Activated naive CD4-positive, alpha-beta T cell (primary cell): Measurements from ENCODE around the gene TAS2R3.
A peak's percentile ranks its signal among the peaks of the same experiment; 100 is the strongest.
"Not testable (repeated sequence)": the region's sequence is repeated elsewhere in the genome, so short reads cannot be mapped to it uniquely, and the experiment has no call there.

Source experiments
- DNase-seq, 4 experiments: peaks; one replicate each; lab custom pipeline; 2025; lab: John Stamatoyannopoulos, UW

The TAS2R3 gene, protein sequence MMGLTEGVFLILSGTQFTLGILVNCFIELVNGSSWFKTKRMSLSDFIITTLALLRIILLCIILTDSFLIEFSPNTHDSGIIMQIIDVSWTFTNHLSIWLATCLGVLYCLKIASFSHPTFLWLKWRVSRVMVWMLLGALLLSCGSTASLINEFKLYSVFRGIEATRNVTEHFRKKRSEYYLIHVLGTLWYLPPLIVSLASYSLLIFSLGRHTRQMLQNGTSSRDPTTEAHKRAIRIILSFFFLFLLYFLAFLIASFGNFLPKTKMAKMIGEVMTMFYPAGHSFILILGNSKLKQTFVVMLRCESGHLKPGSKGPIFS

DNA sequence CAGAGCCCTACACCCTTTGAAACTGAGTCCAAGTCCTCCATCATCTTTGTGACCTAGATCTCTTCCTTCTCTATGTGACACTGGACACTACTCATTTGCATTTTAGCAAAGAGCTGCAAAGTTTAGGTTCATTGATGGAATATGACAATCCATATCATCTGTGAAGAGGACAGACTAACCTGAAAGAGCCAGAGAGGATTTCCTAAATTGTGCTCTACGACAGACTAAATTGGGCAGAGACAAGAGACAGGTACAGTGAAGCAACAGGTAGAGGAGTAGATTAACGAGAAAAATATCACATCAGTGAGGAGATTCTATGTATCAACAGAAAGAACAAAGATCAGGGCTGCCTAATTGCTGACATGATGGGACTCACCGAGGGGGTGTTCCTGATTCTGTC is at the start of gene TAS2R3:
Gene TAS2R3, plus strand, starts transcription at position 301 of the 400 bp plus-strand sequence. Its CDS starts 62 bp downstream, at position 363.
- no peak for DNase-seq

DNA sequence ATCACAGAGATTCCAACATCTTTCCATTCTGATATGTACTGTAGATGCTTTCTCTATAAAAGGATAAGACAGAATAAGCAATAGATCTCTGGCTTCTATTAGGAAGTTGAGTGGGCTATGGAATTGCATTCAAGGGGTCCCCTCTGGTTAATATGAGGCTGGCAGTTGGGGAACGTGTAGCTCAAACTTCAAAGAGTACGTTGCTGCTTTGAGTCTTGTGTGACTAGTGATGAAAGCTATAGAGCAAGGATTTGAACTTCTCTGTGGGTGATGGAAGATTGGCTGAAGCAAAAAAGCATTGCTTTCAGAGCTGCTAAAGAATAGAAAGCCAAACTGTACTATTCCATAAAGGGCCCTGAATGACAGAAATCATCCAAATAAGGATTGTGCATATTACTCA is 49.3 kb upstream of the TAS2R3 start:
- no peak for DNase-seq

DNA sequence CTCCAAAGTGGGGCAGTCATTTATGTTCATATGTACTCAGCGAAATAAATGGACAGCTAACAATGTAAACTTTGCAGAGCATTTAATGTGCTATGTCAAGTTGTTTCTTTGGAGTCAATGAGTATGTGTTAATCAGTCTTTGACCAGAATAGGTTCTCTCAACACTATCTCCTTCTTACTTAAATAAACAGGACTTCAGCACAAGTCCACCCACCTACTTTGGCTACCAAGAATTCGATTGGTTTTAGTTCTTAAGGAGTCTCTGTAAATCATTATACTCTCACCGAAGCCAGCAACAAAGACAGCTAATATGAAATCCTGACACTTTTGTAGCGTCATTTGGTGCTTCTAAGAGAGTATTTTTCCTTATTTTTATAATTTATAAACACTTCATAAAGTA is 48.9 kb upstream of the TAS2R3 start:
- no peak for DNase-seq

DNA sequence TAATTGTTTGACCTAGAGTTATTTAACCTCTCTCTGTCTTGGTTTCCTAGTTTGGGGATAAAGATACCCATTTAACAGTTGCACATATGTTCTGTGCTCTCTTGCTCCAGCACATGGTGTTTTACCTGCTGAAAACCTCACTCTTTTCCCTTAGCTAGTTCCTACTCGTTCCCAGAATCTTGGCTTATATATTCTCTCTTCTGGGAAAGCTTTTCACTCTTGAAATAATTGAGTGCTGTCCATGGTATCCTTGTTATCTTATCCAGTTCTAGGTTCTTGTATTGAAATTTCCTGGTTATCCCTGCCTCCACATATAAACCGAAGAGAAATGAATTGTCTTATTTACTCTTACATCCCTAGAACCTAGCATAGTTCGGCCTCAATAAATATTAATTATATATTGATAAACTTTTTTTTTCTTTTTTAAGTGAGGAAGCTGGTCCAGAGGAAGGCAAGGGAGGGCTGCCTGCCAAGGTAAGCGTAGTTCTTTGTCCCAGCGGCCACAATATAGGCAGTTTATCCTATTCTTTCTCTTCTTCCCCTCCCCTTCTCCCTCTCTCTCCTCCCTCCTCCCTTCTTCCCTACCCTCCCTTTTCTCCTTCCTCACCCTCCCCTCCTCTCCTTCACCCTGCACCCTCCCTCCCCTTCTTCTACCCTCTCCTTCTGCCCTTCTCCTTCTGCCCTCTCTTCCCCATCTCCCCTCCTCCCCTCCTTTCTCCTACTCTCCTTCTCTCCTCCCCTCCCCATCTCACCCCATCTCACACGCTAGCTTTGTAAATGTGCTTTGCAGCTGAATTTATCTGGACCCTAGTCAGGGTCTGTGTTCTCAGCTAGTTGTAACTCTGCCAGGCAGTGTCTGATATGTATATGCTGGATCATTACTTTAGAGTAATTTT is 47.9 kb upstream of the TAS2R3 start:
- DNase-seq, result no peak

DNA sequence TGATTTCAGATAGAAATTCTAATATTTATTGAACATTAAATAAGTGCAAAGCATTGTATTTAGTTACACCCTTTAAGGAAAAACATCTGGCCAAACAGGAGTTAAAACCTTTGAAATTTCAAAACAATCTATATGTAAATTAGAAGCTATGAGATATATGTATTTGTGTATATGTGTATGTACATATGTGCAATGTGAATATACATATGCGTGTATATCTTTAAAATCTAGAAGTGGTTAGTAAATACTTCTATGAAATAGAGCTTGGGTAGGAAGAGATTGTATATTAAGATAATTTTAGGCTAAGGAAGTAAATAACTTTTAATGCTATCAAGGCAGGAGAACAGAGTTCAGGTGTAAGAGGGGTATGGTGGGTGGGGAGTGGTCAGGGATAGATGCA is 46.4 kb upstream of the TAS2R3 start:
- no peak for DNase-seq

DNA sequence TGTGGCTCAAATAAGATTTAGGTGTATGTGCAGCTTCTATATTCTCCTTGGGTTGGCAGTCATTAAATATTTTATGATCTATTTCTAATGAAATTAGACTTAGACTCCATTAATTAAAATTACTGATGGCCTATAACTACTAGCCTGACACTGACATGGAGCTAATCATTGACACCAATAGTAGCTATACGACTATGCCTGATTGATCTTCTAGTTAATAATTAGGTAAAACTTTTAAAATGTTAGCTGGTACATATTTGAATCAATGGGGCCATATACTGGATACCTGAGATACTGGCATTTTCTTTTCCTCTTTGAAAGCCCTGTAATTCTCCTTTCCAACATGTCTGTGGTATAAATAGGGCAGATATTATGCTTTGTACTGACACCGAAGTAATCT is 41.4 kb upstream of the TAS2R3 start:
- DNase-seq, result no peak

DNA sequence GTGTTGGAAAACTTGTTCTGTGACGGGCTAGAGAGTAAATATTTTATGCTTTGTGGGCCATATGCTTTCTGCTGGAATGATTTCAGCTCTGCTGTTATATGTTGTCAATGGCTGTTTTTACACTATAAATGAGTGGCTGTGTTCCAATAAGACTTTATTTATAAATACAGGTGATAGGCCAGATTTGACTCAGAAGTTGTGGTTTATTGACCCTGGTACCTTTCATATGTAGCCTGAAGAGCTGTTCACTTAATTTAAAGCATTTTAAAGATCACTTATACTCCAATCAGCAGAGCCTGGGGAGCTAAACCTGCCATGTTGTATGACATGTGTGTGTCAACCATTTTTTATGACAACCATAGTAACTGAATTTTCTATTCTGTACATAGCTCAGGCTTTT is 34.9 kb upstream of the TAS2R3 start:
- DNase-seq, result no peak

DNA sequence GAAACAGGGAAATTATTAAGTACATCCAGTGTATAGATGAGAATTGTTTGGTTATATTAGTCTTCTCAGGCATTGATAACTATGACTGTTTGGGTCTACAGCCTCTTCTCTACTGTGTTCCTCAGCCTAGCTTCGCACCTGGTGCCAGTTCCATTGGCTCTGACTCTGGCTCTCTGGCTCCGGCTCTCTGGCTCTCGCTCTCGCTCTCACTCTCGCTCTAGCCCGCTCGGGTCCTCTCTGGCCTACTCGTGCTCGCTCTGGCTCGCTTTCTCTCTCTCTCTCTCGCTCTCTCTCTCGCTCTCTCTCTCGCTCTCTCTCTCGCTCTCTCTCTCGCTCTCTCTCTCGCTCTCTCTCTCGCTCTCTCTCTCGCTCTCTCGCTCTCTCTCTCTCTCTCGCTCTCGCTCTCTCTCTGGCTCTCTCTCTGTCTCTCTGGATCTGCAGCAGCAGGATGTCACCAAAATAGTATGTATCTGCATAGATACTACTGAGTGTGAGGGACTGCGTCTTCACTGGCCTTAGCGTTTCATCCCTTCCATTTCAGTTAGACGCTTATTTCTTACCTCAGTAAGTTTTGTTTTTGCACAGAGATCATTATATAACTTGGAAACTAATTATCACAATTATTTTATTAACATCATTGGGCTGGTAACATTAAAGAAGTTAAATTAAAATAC is 32.3 kb upstream of the TAS2R3 start:
- DNase-seq, result no peak

DNA sequence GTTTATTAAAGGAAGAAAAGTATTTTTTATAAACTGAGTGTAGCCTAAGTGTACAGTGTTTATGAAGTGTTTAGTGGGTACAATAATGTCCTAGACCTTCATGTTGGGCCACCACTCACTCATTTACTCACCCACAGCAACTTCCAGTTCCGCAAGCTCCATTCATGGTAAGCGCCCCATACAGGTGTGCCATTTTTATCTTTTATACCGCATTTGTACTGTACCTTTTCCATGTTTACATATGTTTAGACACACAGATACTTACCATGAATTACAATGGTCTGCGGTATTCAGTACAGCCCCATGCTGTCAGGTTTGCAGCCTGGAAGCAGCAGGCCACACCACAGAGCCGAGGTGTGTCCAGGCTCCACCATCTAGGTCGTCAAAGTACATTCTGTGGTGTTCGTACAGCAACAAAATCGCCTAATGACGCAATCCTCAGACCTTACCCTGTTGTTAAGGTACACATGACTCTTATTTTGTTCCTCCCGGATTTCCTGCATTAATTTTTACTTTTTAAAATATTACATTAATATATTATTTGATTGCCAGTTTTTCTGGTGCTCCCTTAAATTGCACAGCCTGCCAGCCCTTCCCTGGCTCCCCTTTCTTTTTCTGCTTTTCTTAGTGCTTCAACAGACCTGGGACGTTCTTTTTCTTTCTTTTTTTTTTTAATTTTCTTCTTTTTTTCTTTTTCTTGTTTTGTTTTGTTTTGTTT is 26.6 kb upstream of the TAS2R3 start:
- peak in 1 of 4 experiments; percentile 3 for DNase-seq

DNA sequence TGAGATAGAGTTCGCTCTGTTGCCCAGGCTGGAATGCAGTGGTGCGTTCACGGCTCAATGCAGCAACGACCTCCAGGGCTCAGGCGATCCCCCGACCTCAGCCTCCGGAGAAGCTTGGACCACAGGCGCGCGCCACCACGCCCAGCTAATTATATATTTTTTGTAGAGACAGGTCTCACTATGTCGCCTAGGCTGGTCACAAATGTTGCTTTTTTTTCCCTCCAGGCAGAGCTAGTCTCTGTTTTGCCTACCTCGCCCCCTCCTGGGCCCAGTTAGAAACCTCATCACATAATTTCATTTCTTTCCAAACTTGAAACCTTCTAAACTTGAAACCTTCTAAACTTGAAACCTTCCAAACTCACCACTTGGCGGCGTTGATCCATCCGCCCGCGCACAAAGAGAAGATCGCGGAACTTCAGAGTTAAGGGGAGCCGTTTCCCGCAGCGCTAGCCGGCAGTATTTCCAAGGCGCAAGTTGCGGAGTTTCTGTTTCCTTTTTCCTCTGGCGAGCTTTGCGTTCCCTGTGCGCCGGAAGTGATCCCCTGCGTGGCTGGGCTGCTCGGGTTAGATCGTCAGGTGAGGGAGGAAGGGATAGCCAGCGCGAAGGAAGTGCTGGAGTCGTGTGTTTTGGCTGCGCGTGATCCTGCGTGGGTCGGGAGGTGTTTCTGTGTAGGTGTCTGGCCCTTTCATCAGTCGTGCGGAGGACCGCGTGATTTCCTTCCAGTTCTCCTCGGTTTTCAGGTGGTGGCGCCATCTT is 25.9 kb upstream of the TAS2R3 start, which contains the start of gene SSBP1:
Gene SSBP1, plus strand, starts transcription at position 523 of the 756 bp plus-strand sequence. CDS start 809 bp downstream, outside the sequence.
- peak; percentile 77 to 82 (median 79) for DNase-seq

DNA sequence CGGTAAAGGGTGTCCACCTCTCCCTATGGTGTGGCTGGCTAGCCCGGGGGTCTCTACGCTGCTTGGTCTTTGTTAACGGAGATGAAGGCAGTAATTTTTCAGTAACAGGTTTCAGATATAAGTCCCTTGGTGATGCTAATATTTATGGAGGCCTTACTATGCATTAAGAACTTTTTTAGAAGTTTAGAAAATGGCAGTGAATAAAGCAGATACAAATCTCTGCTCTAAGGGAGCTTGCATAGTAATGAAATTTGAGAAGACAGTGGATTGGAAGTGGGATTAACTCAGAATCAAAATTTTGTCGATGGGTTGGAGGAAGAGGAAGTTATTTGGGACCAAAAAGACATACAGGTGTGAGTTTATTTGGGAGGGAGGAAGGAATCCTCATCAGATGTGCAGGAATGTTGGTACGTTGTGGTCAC is 25.3 kb upstream of the TAS2R3 start:
- no peak for DNase-seq

DNA sequence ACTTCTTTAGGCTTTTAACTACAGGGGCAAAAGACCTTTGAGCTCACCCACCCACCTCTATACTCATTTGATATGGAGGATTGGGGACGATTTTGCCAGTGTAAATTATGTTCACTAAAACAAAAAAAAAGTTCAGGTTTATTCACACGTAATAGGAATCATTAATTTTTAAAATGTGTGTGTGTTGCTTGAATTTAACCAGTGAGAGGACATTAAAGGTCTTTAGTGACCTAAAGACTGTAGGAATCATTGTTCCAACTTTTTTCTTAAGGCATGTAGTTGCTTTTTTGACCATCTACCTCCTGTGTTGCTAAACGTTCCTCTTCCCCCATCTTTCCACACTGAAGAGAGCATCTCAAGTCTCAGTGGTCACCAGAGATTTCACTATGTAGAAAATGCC is 24.6 kb upstream of the TAS2R3 start:
- no peak for DNase-seq

DNA sequence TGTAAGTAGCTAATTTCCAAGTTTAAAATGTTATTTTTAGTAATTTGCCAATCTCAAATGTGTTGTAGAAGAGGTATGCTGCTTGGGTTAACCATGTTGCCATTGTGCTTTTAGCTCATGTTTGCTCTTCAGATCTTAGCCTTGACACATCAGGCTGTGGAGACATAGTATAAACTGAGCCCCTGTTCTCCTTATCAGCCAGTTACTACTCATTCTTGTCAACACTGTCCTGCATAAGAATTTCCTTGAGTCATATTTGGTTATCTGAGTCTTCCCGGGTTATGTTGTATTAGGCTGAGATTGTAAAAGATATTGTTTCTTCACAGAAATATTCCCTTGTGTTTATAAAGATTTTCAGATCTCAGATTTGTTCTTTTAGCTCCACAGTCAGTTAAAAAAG is 21.7 kb upstream of the TAS2R3 start:
- no peak for DNase-seq

DNA sequence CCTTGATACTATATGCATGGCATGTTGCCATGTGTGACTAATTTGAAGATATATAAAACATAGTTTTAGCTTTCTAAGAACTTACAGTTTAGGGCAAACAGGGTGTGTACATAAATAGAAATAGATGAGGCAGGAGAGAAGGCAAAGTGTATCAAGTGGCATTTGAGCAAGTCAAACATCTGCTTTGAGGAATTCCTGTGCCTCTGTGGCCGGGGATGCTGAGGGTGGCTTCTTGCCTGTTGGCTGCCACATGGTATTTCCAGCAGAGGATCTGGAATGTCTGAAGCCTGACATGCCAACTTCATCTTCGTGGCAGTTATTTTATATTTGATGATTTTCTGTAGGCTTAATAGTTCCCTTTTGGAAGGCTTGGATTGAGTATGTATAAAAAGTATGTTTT is 19.8 kb upstream of the TAS2R3 start:
- DNase-seq, result no peak

DNA sequence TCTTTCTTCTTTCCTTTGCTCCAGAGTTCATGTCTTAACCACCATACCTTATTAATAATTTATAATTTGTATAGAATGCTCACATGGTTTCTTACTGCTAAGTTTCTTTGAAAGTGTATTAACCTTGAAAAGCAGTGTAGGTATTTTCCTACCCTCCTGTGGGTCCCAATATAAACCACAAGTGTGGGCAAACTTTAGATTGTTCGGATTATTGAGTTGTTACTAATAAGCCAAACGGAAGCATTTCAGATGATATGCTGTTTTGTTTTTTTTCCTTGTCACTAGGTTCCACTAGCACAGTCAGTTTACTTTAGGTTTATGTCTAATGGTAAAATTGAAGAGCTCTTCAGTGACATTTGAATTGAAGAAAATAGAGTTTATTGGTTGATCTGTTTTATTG is 15.5 kb upstream of the TAS2R3 start:
- no peak for DNase-seq

DNA sequence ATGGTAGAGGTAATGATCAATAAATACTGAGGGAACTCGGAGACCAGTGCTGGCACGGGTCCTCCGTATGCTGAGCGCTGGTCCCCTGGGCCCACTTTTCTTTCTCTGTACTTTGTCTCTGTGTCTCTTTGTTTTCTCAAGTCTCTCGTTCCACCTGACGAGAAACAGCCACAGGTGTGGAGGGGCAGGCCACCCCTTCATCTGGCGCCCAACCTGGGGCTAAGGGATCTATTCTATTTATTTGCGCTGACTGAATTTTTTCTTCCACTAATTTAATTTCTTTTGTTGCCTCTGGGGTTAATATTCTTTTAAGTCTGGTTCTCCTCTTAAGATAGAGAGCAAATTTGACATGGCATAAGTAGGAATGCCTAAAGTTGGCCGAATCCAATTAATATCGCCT is 12.0 kb upstream of the TAS2R3 start:
- not testable (repeated sequence) for DNase-seq

DNA sequence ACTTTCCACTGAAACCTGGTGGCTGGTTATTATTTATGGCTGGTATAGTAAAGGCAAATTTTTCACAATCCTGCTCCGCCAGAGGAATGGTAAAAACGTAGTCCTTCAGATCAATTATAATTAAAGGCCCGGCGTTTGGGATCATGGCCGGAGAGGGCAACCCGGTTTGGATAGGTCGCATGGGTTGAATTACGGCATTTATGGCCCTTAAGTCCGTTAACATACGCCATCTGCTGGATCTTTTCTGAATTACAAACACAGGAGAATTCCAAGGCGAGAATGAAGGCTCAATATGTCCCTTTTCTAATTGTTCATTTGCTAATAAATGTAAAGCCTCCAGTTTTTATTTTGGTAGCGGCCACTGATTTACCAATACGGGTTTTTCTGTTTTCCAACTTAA is 11.3 kb upstream of the TAS2R3 start:
- no peak for DNase-seq

DNA sequence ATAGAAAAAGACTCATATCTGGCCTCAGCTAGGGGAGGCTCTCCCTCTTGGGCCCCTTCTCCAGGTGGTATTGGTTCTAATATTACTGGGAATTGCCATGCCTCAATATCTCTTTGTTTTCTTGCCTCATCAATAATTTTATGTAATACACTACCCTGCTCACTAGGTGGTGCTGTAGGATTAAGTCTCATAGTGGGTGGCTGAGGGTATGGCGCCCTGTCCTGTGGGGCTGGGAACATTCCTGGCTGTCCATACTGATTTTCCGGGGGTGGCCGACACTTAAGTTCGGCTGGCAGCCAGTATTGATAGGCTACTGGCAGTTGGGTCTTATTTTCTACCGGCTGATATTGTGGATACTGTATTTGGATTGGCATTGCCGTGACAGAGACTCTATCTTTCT is 9.0 kb upstream of the TAS2R3 start:
- DNase-seq, result no peak

DNA sequence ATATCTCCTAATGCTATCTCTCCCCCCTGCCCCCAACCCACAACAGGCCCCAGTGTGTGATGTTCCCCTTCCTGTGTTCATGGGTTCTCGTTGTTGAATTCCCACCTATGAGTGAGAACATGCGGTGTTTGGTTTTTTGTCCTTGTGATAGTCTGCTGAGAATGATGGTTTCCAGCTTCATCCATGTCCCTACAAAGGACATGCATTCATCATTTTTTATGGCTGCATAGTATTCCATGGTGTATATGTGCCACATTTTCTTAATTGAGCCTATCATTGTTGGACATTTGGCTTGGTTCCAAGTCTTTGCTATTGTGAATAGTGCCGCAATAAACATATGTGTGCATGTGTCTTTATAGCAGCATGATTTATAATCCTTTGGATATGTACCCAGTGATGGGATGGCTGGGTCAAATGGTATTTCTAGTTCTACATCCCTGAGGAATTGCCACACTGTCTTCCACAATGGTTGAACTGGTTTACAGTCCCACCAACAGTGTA is 6.2 kb downstream of the TAS2R3 start:
- not testable (repeated sequence) for DNase-seq

DNA sequence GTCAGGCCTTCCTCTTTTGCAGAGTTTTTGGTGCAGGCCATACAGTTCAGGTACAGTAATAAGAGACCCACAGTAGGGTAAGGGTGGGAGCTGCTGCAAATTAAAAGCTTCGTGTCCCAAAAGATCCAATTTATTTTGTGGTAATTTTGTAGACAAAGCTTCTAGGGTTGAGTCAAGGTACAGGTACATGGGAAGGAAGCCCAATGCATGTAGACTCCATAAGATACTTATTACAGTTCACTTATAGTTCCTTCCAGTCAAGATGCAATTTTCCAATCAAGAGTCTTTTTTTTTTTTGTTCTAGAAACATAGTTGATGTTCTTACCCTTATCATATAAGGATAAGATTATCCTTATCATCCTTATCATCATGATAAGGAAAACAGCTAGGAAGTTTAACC is 12.5 kb downstream of the TAS2R3 start, which contains the start of gene TAS2R4:
Gene TAS2R4, plus strand, starts transcription at position 301 of the 400 bp plus-strand sequence. CDS start 1,815 bp downstream, outside the sequence.
- no peak for DNase-seq
